Upper lobe of right lung (tissue), 1 donor: ENCODE results near the gene ZNF394. TPM values are rescaled to one million over a fixed set of nuclear protein-coding genes. Genes with fewer than 3 reads are reported as not detected.

Experiments
- ATAC-seq: fragments of 200-7000 bp; cut with Tn5 transposase; one replicate; pipeline ENCODE4 v1.9.1; 2020; ENCODE audit warnings: mild to moderate bottlenecking, moderate library complexity
- DNase-seq: peaks from one replicate; pipeline ENCODE4 v3.0.0-alpha.2; 2020
- H3K27ac ChIP-seq: fragments of 200-600 bp; one replicate; pipeline ENCODE4 v1.8.0; 2022
- H3K27me3 ChIP-seq: fragments of 200-600 bp; one replicate; pipeline ENCODE4 v1.8.0; 2022; ENCODE audit warnings: mild to moderate bottlenecking
- H3K36me3 ChIP-seq: fragments of 200-600 bp; one replicate; pipeline ENCODE4 v1.8.0; 2022
- H3K4me1 ChIP-seq: fragments of 200-600 bp; one replicate; pipeline ENCODE4 v1.8.0; 2022
- H3K4me3 ChIP-seq: fragments of 200-600 bp; one replicate; pipeline ENCODE4 v1.8.0; 2022; ENCODE audit warnings: mild to moderate bottlenecking
- H3K9me3 ChIP-seq: fragments of 200-600 bp; one replicate; pipeline ENCODE4 v1.8.0; 2022
- intact Hi-C: fragments of 100-400 bp; cut with DNase I; formaldehyde crosslinking; loops from one replicate; pipeline ENCODE4 v1.11.0; 2022
- total RNA-seq: library from RNA; stranded (reverse); fragmentation: NEBNext Ultra II Directional; extraction: Animal tissue kit (Norgen Biotek cat#: 25700); gene quantifications from one replicate; pipeline ENCODE4 v1.2.1, GENCODE V29; 2021
- TF ChIP-seq, protein P1 (sequence below): fragments of 200-600 bp; IDR thresholded peaks from one replicate; pipeline ENCODE4 v1.8.0; 2022; ENCODE audit warnings: antibody characterized with exemption
- donor health status: DM: no; HTN: yes; CAD: no; lungs with severe emphysema.

ZNF394 gene
- total RNA-seq, 1 donor from 2014 or later = 34.5 TPM

DNA sequence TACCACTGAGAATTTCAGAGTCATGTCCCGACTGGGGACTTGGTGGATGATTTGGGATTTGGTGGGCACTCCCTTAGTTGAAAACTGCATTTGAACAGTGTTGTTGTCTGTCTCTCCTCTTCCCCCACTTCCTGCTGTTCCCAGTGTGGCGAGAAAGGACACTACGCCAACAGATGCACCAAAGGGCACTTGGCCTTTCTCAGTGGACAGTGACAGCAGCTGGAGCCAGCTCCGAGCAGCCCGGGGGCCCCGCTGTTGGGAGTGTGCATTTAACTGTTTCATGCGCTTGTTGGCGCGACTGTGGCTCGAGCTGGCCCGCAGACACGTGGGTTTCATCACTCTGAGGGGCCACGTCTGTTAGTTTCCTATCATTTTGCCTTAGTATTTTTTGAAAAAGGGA lies 43.8 kb downstream of the ZNF394 start:
- H3K9me3 ChIP-seq = no peaks in the 10 kb centered on the region
- ATAC-seq (no peak), DNase-seq (no peak)
- TF ChIP-seq, protein P1, sequence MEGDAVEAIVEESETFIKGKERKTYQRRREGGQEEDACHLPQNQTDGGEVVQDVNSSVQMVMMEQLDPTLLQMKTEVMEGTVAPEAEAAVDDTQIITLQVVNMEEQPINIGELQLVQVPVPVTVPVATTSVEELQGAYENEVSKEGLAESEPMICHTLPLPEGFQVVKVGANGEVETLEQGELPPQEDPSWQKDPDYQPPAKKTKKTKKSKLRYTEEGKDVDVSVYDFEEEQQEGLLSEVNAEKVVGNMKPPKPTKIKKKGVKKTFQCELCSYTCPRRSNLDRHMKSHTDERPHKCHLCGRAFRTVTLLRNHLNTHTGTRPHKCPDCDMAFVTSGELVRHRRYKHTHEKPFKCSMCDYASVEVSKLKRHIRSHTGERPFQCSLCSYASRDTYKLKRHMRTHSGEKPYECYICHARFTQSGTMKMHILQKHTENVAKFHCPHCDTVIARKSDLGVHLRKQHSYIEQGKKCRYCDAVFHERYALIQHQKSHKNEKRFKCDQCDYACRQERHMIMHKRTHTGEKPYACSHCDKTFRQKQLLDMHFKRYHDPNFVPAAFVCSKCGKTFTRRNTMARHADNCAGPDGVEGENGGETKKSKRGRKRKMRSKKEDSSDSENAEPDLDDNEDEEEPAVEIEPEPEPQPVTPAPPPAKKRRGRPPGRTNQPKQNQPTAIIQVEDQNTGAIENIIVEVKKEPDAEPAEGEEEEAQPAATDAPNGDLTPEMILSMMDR = no peak
- no peaks in the 10 kb centered on the region for H3K4me1 ChIP-seq
- H3K27ac ChIP-seq = no peak overlapping the region
- intact Hi-C loops = no loop called here
- H3K36me3 ChIP-seq = peaks cover 81% of the 10 kb centered on the region
- no peak overlapping the region for H3K4me3 ChIP-seq
- H3K27me3 ChIP-seq = no peaks in the 10 kb centered on the region

DNA sequence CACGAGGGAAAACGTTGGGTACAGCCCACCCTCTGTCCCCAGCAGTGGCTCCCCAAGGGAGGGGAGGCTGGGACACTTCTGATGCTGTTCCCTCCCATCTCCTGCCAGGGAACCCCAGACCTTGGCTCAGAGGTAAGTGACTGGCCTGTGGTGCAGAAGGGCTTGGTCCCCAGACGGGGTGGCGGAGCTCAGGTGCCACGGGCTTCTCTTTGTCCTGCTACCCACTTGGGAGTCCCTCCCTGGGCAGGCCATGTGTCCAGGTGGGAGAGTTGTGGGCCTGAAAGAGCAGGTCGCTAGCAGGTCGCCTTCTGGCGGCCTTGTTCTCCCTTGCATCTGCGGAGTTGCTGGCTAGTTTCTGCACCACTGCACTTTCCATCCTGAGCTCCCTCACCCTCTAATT lies 44.2 kb downstream of the ZNF394 start:
- intact Hi-C loops = no loop called here
- no peaks in the 10 kb centered on the region for H3K9me3 ChIP-seq
- H3K4me1 ChIP-seq = no peaks in the 10 kb centered on the region
- H3K27ac ChIP-seq = no peak overlapping the region
- peaks cover 85% of the 10 kb centered on the region for H3K36me3 ChIP-seq
- no peak overlapping the region for H3K4me3 ChIP-seq
- no peak for ATAC-seq
- TF ChIP-seq, protein P1 = no peak
- DNase-seq = no peak
- no peaks in the 10 kb centered on the region for H3K27me3 ChIP-seq

DNA sequence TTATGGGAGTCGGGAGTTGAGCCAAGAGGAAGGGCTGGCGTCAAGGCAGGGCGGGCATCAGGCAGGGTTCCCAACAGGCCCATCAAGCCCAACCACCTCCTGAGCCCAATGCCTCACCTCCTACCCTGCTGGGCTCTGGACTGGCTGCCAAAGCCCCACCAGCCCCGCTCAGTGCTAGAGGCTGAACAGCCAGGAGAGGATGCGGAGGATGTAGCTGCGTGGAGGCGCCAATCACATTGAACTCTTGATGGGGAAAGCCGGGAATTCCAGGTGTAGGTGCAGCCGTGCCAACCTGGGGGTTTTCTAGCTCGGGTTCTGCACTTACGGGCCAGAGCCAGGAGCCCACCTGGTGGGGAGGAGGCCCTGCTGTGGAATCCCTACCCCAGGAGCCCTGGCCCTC lies 47.0 kb downstream of the ZNF394 start:
- intact Hi-C loops = no loop called here

DNA sequence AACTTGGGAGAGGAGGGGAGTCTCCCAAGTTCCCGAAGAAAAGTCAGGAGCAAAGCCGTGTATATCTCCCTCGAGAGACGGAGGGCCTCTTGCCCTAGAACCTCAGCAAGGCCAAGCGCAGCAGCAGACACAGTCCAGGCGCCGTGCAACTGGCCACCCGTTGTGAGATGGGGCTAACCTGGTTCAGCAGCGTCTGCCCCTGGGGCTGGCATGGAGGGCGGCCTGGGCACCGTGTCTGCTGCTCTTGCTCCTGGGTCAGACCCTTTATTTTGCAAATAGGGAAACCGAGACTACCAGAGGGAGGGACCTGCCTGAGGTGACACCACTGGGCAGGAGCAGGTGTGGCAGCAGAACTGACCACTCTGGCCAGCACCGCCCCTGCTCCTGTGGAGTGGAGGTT lies 47.5 kb downstream of the ZNF394 start:
- Histone ChIP-seq H3K4me1 (no peaks in the 10 kb centered on the region), H3K27ac (no peak overlapping the region), H3K27me3 (no peaks in the 10 kb centered on the region), H3K36me3 (peaks cover 90% of the 10 kb centered on the region), H3K4me3 (no peak overlapping the region), H3K9me3 (no peaks in the 10 kb centered on the region)
- intact Hi-C loops = no loop called here
- ATAC-seq = no peak
- DNase-seq = no peak
- TF ChIP-seq, protein P1 = no peak

More for the DNA sequence above, 47.0 kb downstream of the ZNF394 start:
- DNase-seq = no peak
- H3K36me3 ChIP-seq = peaks cover 90% of the 10 kb centered on the region
- TF ChIP-seq, protein P1 = no peak
- no peaks in the 10 kb centered on the region for H3K9me3 ChIP-seq
- no peak overlapping the region for H3K27ac ChIP-seq
- no peak overlapping the region for H3K4me3 ChIP-seq
- no peak for ATAC-seq
- no peaks in the 10 kb centered on the region for H3K27me3 ChIP-seq
- H3K4me1 ChIP-seq = no peaks in the 10 kb centered on the region

DNA sequence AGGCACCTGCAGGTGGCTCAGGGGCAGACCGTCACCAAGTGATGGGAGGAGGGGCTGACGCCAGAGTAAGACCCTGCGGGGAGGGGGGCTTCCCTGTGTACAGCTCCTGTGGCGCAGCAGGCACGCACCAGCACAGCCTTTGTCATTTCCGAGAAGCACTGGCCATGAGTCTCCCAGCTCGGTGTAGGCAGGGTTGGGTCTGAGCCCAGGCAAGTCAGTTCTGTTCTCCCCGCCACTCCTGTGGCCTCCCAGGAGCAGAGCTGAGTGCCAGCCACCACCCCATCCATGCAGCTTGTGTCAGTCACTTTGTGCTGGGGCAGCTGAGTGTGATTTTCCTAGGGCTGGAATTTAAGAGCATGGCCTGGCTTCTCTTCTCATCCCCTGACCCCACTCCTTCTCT lies 48.1 kb downstream of the ZNF394 start:
- ATAC-seq (no peak), DNase-seq (no peak)
- H3K9me3 ChIP-seq = no peaks in the 10 kb centered on the region
- no peak overlapping the region for H3K4me3 ChIP-seq
- no peaks in the 10 kb centered on the region for H3K27me3 ChIP-seq
- TF ChIP-seq, protein P1 = no peak
- intact Hi-C loops = no loop called here
- H3K27ac ChIP-seq = no peak overlapping the region
- peaks cover 87% of the 10 kb centered on the region for H3K36me3 ChIP-seq
- H3K4me1 ChIP-seq = no peaks in the 10 kb centered on the region

DNA sequence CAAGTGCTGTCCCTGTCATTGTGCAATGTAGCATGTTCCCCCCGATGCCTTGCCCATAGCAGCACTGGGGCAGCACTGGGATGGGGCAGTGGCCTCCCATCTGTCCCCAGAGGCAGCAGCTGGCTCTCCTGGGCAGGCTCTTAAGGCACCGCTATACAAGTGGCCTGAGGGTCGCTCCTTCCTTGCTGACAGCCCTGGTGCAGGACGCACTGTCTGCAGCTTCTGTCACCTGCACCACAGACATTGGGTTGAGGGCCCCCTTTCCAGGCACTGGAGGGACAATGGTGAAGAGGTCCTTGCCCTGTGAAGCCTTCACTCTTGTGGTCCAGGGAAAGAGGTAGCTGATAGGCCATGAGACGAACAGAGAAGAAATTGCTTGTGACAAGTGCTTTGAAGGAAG lies 50.8 kb downstream of the ZNF394 start:
- DNase-seq (no peak), ATAC-seq (no peak)
- Histone ChIP-seq H3K4me1 (no peaks in the 10 kb centered on the region), H3K9me3 (no peaks in the 10 kb centered on the region), H3K36me3 (peaks cover 87% of the 10 kb centered on the region), H3K4me3 (no peak overlapping the region), H3K27ac (no peak overlapping the region), H3K27me3 (no peaks in the 10 kb centered on the region)
- intact Hi-C loops = no loop called here
- TF ChIP-seq, protein P1 = no peak
